Measurements from ENCODE around the gene CD40. TPM values are rescaled to one million over a fixed set of nuclear protein-coding genes. Genes with fewer than 3 reads are reported as not detected.

Gene CD40
- polyA plus RNA-seq, 1 experiment: 0.21 TPM

DNA sequence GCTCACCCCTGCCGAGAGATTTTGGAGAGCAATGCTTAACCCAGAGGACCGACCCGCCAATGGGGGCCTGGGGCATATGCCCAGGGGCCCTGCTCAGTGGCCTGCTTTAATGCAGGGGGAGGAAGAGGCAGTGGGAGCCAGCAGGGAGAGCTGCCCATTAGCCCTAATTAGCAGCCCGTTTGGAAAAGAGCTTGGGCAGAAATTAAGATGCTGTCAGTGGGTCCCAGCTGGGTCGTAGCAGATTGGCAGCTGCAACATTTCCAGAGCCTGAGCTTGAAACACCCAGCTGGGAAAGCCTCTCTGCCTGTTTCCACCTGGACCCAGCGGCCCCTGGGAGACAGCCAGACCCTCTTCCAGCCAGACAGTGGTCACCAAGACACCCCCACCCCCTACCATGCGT, 39.5 kb downstream of the CD40 start:
- Histone ChIP-seq H3K9me3 (ENCODE audit: control insufficient read depth, insufficient read depth, low read length) (no peaks in the 10 kb centered on the region), H3K27me3 (ENCODE audit: control insufficient read depth, insufficient read depth, low read length) (peaks cover 41% of the 10 kb centered on the region), H3K27ac (ENCODE audit: low read depth, low read length) (no peak overlapping the region), H3K4me3 (ENCODE audit: low read depth, low read length) (no peak overlapping the region)
- no peak for DNase-seq (ENCODE audit: low read depth, low spot score)
- TF ChIP-seq, protein P1, sequence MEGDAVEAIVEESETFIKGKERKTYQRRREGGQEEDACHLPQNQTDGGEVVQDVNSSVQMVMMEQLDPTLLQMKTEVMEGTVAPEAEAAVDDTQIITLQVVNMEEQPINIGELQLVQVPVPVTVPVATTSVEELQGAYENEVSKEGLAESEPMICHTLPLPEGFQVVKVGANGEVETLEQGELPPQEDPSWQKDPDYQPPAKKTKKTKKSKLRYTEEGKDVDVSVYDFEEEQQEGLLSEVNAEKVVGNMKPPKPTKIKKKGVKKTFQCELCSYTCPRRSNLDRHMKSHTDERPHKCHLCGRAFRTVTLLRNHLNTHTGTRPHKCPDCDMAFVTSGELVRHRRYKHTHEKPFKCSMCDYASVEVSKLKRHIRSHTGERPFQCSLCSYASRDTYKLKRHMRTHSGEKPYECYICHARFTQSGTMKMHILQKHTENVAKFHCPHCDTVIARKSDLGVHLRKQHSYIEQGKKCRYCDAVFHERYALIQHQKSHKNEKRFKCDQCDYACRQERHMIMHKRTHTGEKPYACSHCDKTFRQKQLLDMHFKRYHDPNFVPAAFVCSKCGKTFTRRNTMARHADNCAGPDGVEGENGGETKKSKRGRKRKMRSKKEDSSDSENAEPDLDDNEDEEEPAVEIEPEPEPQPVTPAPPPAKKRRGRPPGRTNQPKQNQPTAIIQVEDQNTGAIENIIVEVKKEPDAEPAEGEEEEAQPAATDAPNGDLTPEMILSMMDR (IDR thresholded peaks at IDR 0.05; ENCODE audit: low read depth, low read length): no peak
- ChIA-PET CTCF (no interaction called here), POLR2A (no interaction called here)

DNA sequence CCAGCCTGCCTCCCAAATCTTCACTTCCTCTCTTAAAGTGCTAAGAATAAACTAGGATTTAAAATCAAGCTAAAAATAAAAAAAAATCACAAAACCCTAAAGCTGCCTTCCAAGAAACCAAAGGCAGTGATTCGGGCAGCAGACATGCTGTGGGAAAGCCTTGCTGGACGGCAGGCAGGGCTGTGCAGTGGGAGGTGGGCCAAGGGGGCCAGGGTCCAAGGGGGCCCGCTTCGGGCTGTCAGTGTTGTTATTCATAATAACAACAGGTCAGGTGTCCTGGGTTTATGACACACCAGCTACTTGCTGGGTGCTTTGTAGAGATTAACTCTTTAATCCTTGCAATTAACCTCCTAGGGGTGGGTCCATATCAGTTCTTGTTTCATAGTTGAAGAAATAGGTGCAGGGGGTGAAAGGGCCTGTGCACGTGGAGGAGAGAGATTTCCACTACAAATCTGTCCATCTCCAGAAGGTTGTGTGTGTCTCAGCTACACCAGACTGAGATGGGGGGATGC, 40.4 kb downstream of the CD40 start:
- H3K9me3 ChIP-seq (ENCODE audit: control insufficient read depth, insufficient read depth, low read length): no peaks in the 10 kb centered on the region
- peaks cover 34% of the 10 kb centered on the region for H3K27me3 ChIP-seq (ENCODE audit: control insufficient read depth, insufficient read depth, low read length)
- no peak overlapping the region for H3K27ac ChIP-seq (ENCODE audit: low read depth, low read length)
- POLR2A ChIA-PET: no interaction called here
- no peak overlapping the region for H3K4me3 ChIP-seq (ENCODE audit: low read depth, low read length)
- TF ChIP-seq, protein P1 (IDR thresholded peaks at IDR 0.05; ENCODE audit: low read depth, low read length): no peak
- no peak for DNase-seq (ENCODE audit: low read depth, low spot score)
- CTCF ChIA-PET: no interaction called here

DNA sequence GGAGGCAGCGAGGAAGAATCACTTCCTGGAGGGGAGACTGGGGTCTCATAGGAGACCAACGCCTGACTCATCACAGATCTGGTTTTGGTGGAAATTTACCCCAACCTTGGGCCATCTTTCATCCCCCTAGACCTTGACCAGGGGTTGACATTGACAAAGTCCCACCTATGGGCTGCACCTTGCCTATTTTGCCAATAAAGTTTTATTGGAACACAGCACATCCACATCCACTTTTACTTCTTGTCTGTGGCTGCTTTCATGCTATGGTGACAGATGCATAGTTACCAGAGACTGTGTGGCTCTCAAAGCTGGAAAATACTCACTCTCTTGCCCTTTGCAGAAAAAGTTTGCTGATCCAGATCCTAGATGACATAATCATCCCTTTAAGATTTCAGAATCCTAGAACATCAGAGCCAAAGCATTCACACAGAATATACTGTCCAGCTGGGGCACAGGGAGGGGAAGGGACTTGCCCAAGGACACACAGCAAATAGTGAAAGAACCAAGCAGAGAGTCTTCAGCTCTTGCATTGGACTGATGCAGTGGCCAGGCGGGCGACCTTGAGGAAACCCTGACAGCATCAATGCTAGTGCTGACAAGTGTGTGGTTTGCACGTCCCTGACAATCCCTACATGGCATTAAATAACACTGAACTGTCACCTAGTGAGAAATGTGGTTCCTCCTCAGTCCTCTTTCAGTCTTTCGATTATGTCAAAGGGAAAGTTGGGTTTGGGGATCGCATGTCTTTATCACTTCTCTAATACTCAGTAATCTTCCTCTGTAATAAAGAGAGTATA, 41.2 kb downstream of the CD40 start:
- TF ChIP-seq, protein P1 (IDR thresholded peaks at IDR 0.05; ENCODE audit: low read depth, low read length): no peak
- peaks cover 33% of the 10 kb centered on the region for H3K27me3 ChIP-seq (ENCODE audit: control insufficient read depth, insufficient read depth, low read length)
- no peak overlapping the region for H3K4me3 ChIP-seq (ENCODE audit: low read depth, low read length)
- DNase-seq (ENCODE audit: low read depth, low spot score): no peak
- ChIA-PET CTCF (no interaction called here), POLR2A (no interaction called here)
- H3K27ac ChIP-seq (ENCODE audit: low read depth, low read length): no peak overlapping the region
- no peaks in the 10 kb centered on the region for H3K9me3 ChIP-seq (ENCODE audit: control insufficient read depth, insufficient read depth, low read length)

DNA sequence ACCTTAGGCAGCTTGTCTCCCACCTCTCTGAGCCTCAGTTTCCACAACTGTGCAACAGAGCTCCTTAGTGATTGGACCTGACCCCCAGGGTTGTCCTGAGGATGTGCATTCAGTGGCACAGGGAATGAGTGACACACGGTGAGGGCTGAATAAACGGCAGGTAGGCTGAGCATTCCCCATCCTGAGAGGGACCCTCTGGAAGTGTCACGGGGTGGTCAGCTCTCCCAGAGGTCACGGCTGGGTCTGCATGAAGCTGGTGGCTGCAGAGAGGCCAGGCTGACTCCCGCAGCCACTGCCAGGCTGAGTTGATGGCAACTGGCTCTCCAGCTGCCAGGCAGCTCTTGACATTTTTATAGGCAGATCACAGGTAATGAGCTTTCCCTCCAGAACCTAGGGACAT, 42.5 kb downstream of the CD40 start:
- ChIA-PET CTCF (no interaction called here), POLR2A (no interaction called here)
- no peaks in the 10 kb centered on the region for H3K9me3 ChIP-seq (ENCODE audit: control insufficient read depth, insufficient read depth, low read length)
- H3K27ac ChIP-seq (ENCODE audit: low read depth, low read length): no peak overlapping the region
- H3K27me3 ChIP-seq (ENCODE audit: control insufficient read depth, insufficient read depth, low read length): peaks cover 33% of the 10 kb centered on the region
- H3K4me3 ChIP-seq (ENCODE audit: low read depth, low read length): no peak overlapping the region
- no peak for DNase-seq (ENCODE audit: low read depth, low spot score)
- TF ChIP-seq, protein P1 (IDR thresholded peaks at IDR 0.05; ENCODE audit: low read depth, low read length): no peak

DNA sequence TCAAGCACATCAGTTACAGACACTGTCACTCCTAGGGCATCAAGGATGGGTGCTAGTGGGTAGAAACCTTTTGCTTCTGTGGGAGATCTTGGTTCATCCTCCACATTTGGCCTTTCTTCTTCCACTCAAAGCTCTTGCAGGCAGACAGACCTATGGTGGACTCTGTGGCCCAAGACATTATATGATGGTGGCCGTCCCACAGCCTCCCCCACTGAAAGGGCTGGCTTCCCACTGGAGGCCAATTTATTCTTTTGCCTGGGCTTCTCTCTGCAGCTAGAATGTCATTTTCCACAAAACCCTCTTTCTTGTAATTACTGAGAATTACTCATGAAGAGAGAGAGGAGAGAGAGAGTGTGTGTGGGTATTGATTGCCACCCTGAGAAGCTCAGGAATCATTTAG, 43.8 kb downstream of the CD40 start:
- Histone ChIP-seq H3K27ac (ENCODE audit: low read depth, low read length) (no peak overlapping the region), H3K4me3 (ENCODE audit: low read depth, low read length) (no peak overlapping the region), H3K27me3 (ENCODE audit: control insufficient read depth, insufficient read depth, low read length) (peaks cover 29% of the 10 kb centered on the region), H3K9me3 (ENCODE audit: control insufficient read depth, insufficient read depth, low read length) (no peaks in the 10 kb centered on the region)
- DNase-seq (ENCODE audit: low read depth, low spot score): no peak
- TF ChIP-seq, protein P1 (IDR thresholded peaks at IDR 0.05; ENCODE audit: low read depth, low read length): no peak
- POLR2A ChIA-PET: no interaction called here
- CTCF ChIA-PET: interaction anchor here (0.7 kb wide), 1 partner anchor 139 kb away, joined by 5 read pairs; no protein-coding TSS in a partner anchor

All from AG04450 (cell line).